ENCODE data around the gene GJC1. TPM values are rescaled to one million over a fixed set of nuclear protein-coding genes. Genes with fewer than 3 reads are reported as not detected.

GJC1 gene
- total RNA-seq, 5 donors from 2014 or later (not counting 1 experiment from before 2014, with no cell fraction given): 0.09 to 0.93 (median 0.30) TPM; not detected in 2

- no peaks in the 10 kb centered on the region for H3K4me1 Mint-ChIP-seq
- H3K27ac Mint-ChIP-seq: no peak overlapping the region
- no peak for ATAC-seq (replicated peaks in 1 of 4)
- ChIA-PET CTCF (no interaction called here), POLR2A (no interaction called here)
- no peaks in the 10 kb centered on the region for H3K27me3 Mint-ChIP-seq
- Histone ChIP-seq H3K9me3 (no peaks in the 10 kb centered on the region), H3K27me3 (replicated peaks in 1 of 2; ENCODE audit: control insufficient read depth in 2 of 2, extremely low read depth in 1 of 2, insufficient read depth in 2 of 2, low read length in 1 of 2) (peaks cover 0 to 9% of the 10 kb centered on the region in 2 experiments), H3K4me1 (ENCODE audit: control insufficient read depth in 1 of 2, extremely low read depth in 1 of 2, insufficient read depth in 2 of 2, low read length in 2 of 2) (no peaks in the 10 kb centered on the region), H3K4me3 (ENCODE audit: control insufficient read depth in 1 of 2, extremely low read depth in 1 of 2, low read length in 1 of 2) (no peak overlapping the region), H3K27ac (ENCODE audit: low read length) (no peak overlapping the region), H3K36me3 (ENCODE audit: control insufficient read depth in 2 of 2, extremely low read depth in 1 of 2, insufficient read depth in 1 of 2, low read length in 1 of 2) (peaks cover 3% of the 10 kb centered on the region in 2 donors)
- WGBS (ENCODE audit: insufficient coverage): 89% methylated on average over 7 of the region's 7 CpGs
- H3K36me3 Mint-ChIP-seq: peaks cover 14% of the 10 kb centered on the region
- H3K4me3 Mint-ChIP-seq: no peak overlapping the region
- DNase-seq: no peak
- no peaks in the 10 kb centered on the region for H3K9me3 Mint-ChIP-seq
Measured at GRCh38 chr17:44751331-44751730, 78.8 kb downstream of the GJC1 start.

GRCh38 chr17:44749980-44750318 is 80.1 kb downstream of the GJC1 start:
- POLR2A ChIA-PET: no interaction called here
- H3K9me3 ChIP-seq: no peaks in the 10 kb centered on the region
- H3K4me1 ChIP-seq (ENCODE audit: control insufficient read depth in 1 of 2, extremely low read depth in 1 of 2, insufficient read depth in 2 of 2, low read length in 2 of 2): no peaks in the 10 kb centered on the region
- Mint-ChIP-seq H3K36me3 (peaks cover 14% of the 10 kb centered on the region), H3K4me3 (no peak overlapping the region), H3K27me3 (no peaks in the 10 kb centered on the region), H3K9me3 (no peaks in the 10 kb centered on the region), H3K27ac (no peak overlapping the region), H3K4me1 (no peaks in the 10 kb centered on the region)
- peaks cover 0 to 7% of the 10 kb centered on the region in 2 experiments for H3K27me3 ChIP-seq (replicated peaks in 1 of 2; ENCODE audit: control insufficient read depth in 2 of 2, extremely low read depth in 1 of 2, insufficient read depth in 2 of 2, low read length in 1 of 2)
- no peak overlapping the region for H3K27ac ChIP-seq (ENCODE audit: low read length)
- ATAC-seq (replicated peaks in 1 of 4): no peak
- WGBS (ENCODE audit: insufficient coverage): 100% methylated on average over 4 of the region's 9 CpGs
- no peak for DNase-seq
- no peak overlapping the region for H3K4me3 ChIP-seq (ENCODE audit: control insufficient read depth in 1 of 2, extremely low read depth in 1 of 2, low read length in 1 of 2)
- CTCF ChIA-PET: no interaction called here
- H3K36me3 ChIP-seq (ENCODE audit: control insufficient read depth in 2 of 2, extremely low read depth in 1 of 2, insufficient read depth in 1 of 2, low read length in 1 of 2): peaks cover 3% of the 10 kb centered on the region in 2 donors

GRCh38 chr17:44749076-44749979 is 80.8 kb downstream of the GJC1 start:
- Histone ChIP-seq H3K4me1 (ENCODE audit: control insufficient read depth in 1 of 2, extremely low read depth in 1 of 2, insufficient read depth in 2 of 2, low read length in 2 of 2) (no peaks in the 10 kb centered on the region), H3K27me3 (replicated peaks in 1 of 2; ENCODE audit: control insufficient read depth in 2 of 2, extremely low read depth in 1 of 2, insufficient read depth in 2 of 2, low read length in 1 of 2) (peaks cover 0 to 7% of the 10 kb centered on the region in 2 experiments), H3K27ac (ENCODE audit: low read length) (no peak overlapping the region), H3K4me3 (ENCODE audit: control insufficient read depth in 1 of 2, extremely low read depth in 1 of 2, low read length in 1 of 2) (no peak overlapping the region), H3K36me3 (ENCODE audit: control insufficient read depth in 2 of 2, extremely low read depth in 1 of 2, insufficient read depth in 1 of 2, low read length in 1 of 2) (peaks cover 3% of the 10 kb centered on the region in 2 donors), H3K9me3 (no peaks in the 10 kb centered on the region)
- CTCF ChIA-PET: no interaction called here
- Mint-ChIP-seq H3K27ac (no peak overlapping the region), H3K4me1 (no peaks in the 10 kb centered on the region), H3K36me3 (peaks cover 14% of the 10 kb centered on the region), H3K9me3 (no peaks in the 10 kb centered on the region), H3K27me3 (no peaks in the 10 kb centered on the region), H3K4me3 (no peak overlapping the region)
- no peak for ATAC-seq (replicated peaks in 1 of 4)
- no peak for DNase-seq
- POLR2A ChIA-PET: no interaction called here
- 96% methylated on average over 17 of the region's 19 CpGs for WGBS (ENCODE audit: insufficient coverage)

Other genes starting within 250 kb of the GJC1 start
- gene MEIOC, start 173.8 kb downstream of the GJC1 start, total RNA-seq: under 1 TPM in 1 of 5 donors, not detected in 4; 0.72 TPM
- 10 to 100 TPM; 15.1 to 20.4 (median 16.9) TPM for gene CCDC43, start 140.5 kb downstream of the GJC1 start, total RNA-seq
- 1 to 10 TPM; 3.8 to 7.8 (median 6.8) TPM for gene DBF4B, start 121.6 kb downstream of the GJC1 start, total RNA-seq
- gene ADAM11, start 71.3 kb downstream of the GJC1 start, total RNA-seq: 1 to 10 TPM in 1 of 5 donors, under 1 TPM in 4; 0.43 to 1.0 (median 0.68) TPM
- not detected for gene HIGD1B, start 17.6 kb upstream of the GJC1 start, total RNA-seq
- gene EFTUD2, start 69.2 kb upstream of the GJC1 start, total RNA-seq: 100 to 1,000 TPM in 2 of 5 donors, 10 to 100 TPM in 3; 83.1 to 127 (median 96.0) TPM
- gene GFAP, start 85.2 kb upstream of the GJC1 start, total RNA-seq: not detected
- 1 to 10 TPM in 1 of 5 donors, under 1 TPM in 4; 0.37 to 1.2 (median 0.62) TPM for gene KIF18B, start 117.5 kb upstream of the GJC1 start, total RNA-seq
- gene C1QL1, start 138.0 kb upstream of the GJC1 start, total RNA-seq: not detected
- 10 to 100 TPM; 18.7 to 40.7 (median 29.7) TPM for gene DCAKD, start 221.3 kb upstream of the GJC1 start, total RNA-seq
- gene NMT1, start 231.0 kb upstream of the GJC1 start, total RNA-seq: 100 to 1,000 TPM in 3 of 5 donors, 10 to 100 TPM in 2; 79.5 to 139 (median 125) TPM

All from T-cell (primary cell).